Measurements from ENCODE around the gene NFATC3.
"Not testable (repeated sequence)": the region's sequence is repeated elsewhere in the genome, so short reads cannot be mapped to it uniquely, and the experiment has no call there.

Gene NFATC3

GRCh38 chr16:68126395-68126794 lies 41.2 kb downstream of the NFATC3 start:
- no peak for DNase-seq

- no peak for DNase-seq
These were observed 43.6 kb downstream of the NFATC3 start for GRCh38 chr16:68128577-68129305.

GRCh38 chr16:68130520-68130919 lies 45.4 kb downstream of the NFATC3 start:
- DNase-seq, result no peak

- no peak for DNase-seq
These were observed 46.9 kb downstream of the NFATC3 start for GRCh38 chr16:68131813-68132706.

- not testable (repeated sequence) for DNase-seq
These were observed 47.8 kb downstream of the NFATC3 start for GRCh38 chr16:68133000-68133399.

GRCh38 chr16:68134644-68135043 lies 49.5 kb downstream of the NFATC3 start:
- no peak for DNase-seq

- DNase-seq, result no peak
These were observed 51.3 kb downstream of the NFATC3 start for GRCh38 chr16:68136515-68136914.

GRCh38 chr16:68144008-68144407 lies 58.8 kb downstream of the NFATC3 start:
- DNase-seq, result no peak

- no peak for DNase-seq
These were observed 61.4 kb downstream of the NFATC3 start for GRCh38 chr16:68146585-68146984.

- no peak for DNase-seq
These were observed 62.3 kb downstream of the NFATC3 start for GRCh38 chr16:68147444-68147843.

- no peak for DNase-seq
These were observed 64.4 kb downstream of the NFATC3 start for GRCh38 chr16:68149596-68149995.

- no peak for DNase-seq
These were observed 70.3 kb downstream of the NFATC3 start for GRCh38 chr16:68155425-68155824.

- no peak for DNase-seq
These were observed 77.2 kb downstream of the NFATC3 start for GRCh38 chr16:68162413-68162812.

- DNase-seq, result not testable (repeated sequence)
These were observed 78.1 kb downstream of the NFATC3 start for GRCh38 chr16:68163275-68163674.

GRCh38 chr16:68166264-68166663 lies 81.1 kb downstream of the NFATC3 start:
- DNase-seq, result no peak

GRCh38 chr16:68179196-68179795 lies 94.1 kb downstream of the NFATC3 start:
- DNase-seq, result no peak

GRCh38 chr16:68179855-68180254 lies 94.7 kb downstream of the NFATC3 start:
- no peak for DNase-seq

GRCh38 chr16:68183046-68183445 lies 97.9 kb downstream of the NFATC3 start:
- DNase-seq, result no peak

GRCh38 chr16:68186877-68187276 lies 101.7 kb downstream of the NFATC3 start:
- no peak for DNase-seq

GRCh38 chr16:68187505-68187904 lies 102.3 kb downstream of the NFATC3 start:
- no peak for DNase-seq

GRCh38 chr16:68188170-68188569 lies 103.0 kb downstream of the NFATC3 start:
- no peak for DNase-seq

- no peak for DNase-seq
These were observed 104.9 kb downstream of the NFATC3 start for GRCh38 chr16:68190081-68190480.

GRCh38 chr16:68190736-68191510 lies 105.8 kb downstream of the NFATC3 start:
- no peak for DNase-seq
